Activated T-helper 1 cell treated with anti-CD3 and anti-CD28 coated beads, Interleukin-12 subunit alpha, Interleukin-12 subunit beta, Interleukin-2, Interleukin-4 antibody, amounts not matched to agents 30 ng/mL and 10 ng/mL and 1 ng/mL, durations not matched to agents 14 hours and 24 hours and 36 hours (primary cell): ENCODE results near the gene ZNF512. TPM values are rescaled to one million over a fixed set of nuclear protein-coding genes. Genes with fewer than 3 reads are reported as not detected.
"Not testable (repeated sequence)": the region's sequence is repeated elsewhere in the genome, so short reads cannot be mapped to it uniquely, and the experiment has no call there.

Source experiments
- DNase-seq: peaks from one replicate; pipeline ENCODE4 v3.0.0; 2021; ENCODE audit warnings: low spot score
- H3K27ac Mint-ChIP-seq: one replicate; pipeline ENCODE4 v1.8.0; 2021; ENCODE audit warnings: mild to moderate bottlenecking, mixed read lengths
- H3K27me3 Mint-ChIP-seq: one replicate; pipeline ENCODE4 v1.8.0; 2022; ENCODE audit warnings: mild to moderate bottlenecking, moderate library complexity, mixed read lengths; ENCODE audit not compliant: insufficient read depth
- H3K36me3 Mint-ChIP-seq: one replicate; pipeline ENCODE4 v1.8.0; 2021; ENCODE audit warnings: low read depth, mixed read lengths
- H3K4me1 Mint-ChIP-seq: one replicate; pipeline ENCODE4 v1.8.0; 2021; ENCODE audit warnings: low read depth, mixed read lengths
- H3K4me3 Mint-ChIP-seq: one replicate; pipeline ENCODE4 v1.8.0; 2021; ENCODE audit warnings: mild to moderate bottlenecking, moderate library complexity, mixed read lengths
- H3K9me3 Mint-ChIP-seq: one replicate; pipeline ENCODE4 v1.8.0; 2021; ENCODE audit warnings: mixed read lengths
- intact Hi-C: fragments of 100-400 bp; cut with micrococcal nuclease; formaldehyde crosslinking; loops from one replicate; pipeline ENCODE4 v1.15.1; 2024
- total RNA-seq: library from RNA; stranded (reverse); gene quantifications from 2 replicates; pipeline ENCODE4 v1.2.3, GENCODE V29; 2022

Gene ZNF512
- total RNA-seq, 1 donor from 2014 or later: 24.6 TPM

GRCh38 chr2:27627963-27628766, 45.3 kb downstream of the ZNF512 start:
- no peaks in the 10 kb centered on the region for H3K9me3 Mint-ChIP-seq
- peaks cover 33% of the 10 kb centered on the region for H3K36me3 Mint-ChIP-seq
- no peak for DNase-seq
- H3K27ac Mint-ChIP-seq: peak overlapping the region; percentile 73
- peaks cover 20% of the 10 kb centered on the region for H3K4me1 Mint-ChIP-seq
- no peak overlapping the region for H3K4me3 Mint-ChIP-seq
- H3K27me3 Mint-ChIP-seq: no peaks in the 10 kb centered on the region
- intact Hi-C loops: loop anchor here (1.0 to 10.0 kb wide), 6 partner anchors 35 to 837 kb away; partner anchors contain the start of genes ATRAID, CAD, EIF2B4 and IFT172

- intact Hi-C loops: loop anchor here (1.0 to 10.0 kb wide), 10 partner anchors 9 to 836 kb away; partner anchors contain the start of genes ATRAID, CAD, EIF2B4 and IFT172
- Mint-ChIP-seq H3K4me1 (peaks cover 20% of the 10 kb centered on the region), H3K9me3 (no peaks in the 10 kb centered on the region), H3K27me3 (no peaks in the 10 kb centered on the region), H3K27ac (peak within 1 kb of the TSS; percentile 73), H3K36me3 (peaks cover 35% of the 10 kb centered on the region), H3K4me3 (no peak within 1 kb of the TSS)
- DNase-seq: peak; percentile 93
Observed at GRCh38 chr2:27628767-27629709, 46.2 kb downstream of the ZNF512 start, which contains the start of the genes CCDC121 and GPN1. Gene CCDC121, minus strand, starts transcription at chr2:27629012. Its CDS starts 1,213 bp downstream, at chr2:27627799. Gene GPN1, plus strand, starts transcription at chr2:27629050. Its CDS starts 9 bp downstream, at chr2:27629059.

- peaks cover 38% of the 10 kb centered on the region for H3K36me3 Mint-ChIP-seq
- H3K4me3 Mint-ChIP-seq, H3K27ac Mint-ChIP-seq, H3K27me3 Mint-ChIP-seq, H3K9me3 Mint-ChIP-seq, intact Hi-C loops, DNase-seq: not testable (repeated sequence)
- H3K4me1 Mint-ChIP-seq: peaks cover 20% of the 10 kb centered on the region
Observed at GRCh38 chr2:27630257-27630656, 47.4 kb downstream of the ZNF512 start.

DNA sequence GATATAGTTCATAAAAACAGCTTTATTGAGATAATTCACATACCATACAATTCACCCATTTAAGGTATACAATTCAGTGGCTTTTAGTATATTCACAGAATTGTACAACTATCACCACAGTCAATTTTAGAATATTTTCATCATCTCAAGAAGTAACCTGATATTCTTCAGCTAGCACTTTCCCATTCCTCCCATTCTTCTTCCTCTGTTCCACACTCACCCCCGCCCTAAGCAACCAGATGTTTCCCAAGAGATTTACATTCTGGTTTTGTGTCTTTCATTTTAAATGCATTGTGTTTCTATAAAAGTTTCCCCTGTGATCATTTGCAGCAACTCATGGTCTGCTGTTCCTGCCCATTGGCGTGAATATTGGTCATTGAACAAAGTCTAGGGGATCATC, 51.4 kb downstream of the ZNF512 start:
- DNase-seq: no peak
- Mint-ChIP-seq H3K4me1 (peaks cover 38% of the 10 kb centered on the region), H3K4me3 (no peak overlapping the region), H3K36me3 (peaks cover 59% of the 10 kb centered on the region), H3K27ac (no peak overlapping the region), H3K9me3 (no peaks in the 10 kb centered on the region), H3K27me3 (no peaks in the 10 kb centered on the region)
- intact Hi-C loops: no loop called here

DNA sequence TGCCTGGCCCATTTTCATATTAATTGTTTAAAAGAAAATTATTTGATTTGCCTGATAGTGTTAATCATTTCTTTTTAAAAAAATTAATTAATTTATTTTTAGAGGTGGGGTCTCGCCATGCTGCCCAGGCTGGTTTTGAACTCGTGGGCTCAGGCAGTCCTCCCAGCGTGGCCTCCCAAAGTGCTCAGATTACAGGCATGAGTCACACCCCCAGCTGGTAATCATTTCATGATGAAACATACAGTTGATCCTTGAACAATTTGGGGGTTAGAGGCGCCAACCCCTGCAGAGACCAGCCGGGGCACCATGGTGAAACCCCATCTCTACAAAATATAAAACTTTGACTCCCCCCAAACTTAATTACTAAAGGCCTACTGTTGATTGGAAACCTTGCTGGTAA, 53.9 kb downstream of the ZNF512 start:
- intact Hi-C loops: loop anchor here (5.0 kb wide), 1 partner anchor 279 kb away; the partner anchor contains the start of gene GTF3C2
- Mint-ChIP-seq H3K4me1 (peaks cover 22% of the 10 kb centered on the region), H3K9me3 (no peaks in the 10 kb centered on the region), H3K27me3 (no peaks in the 10 kb centered on the region), H3K27ac (no peak overlapping the region), H3K36me3 (peaks cover 60% of the 10 kb centered on the region), H3K4me3 (no peak overlapping the region)
- DNase-seq: no peak

DNA sequence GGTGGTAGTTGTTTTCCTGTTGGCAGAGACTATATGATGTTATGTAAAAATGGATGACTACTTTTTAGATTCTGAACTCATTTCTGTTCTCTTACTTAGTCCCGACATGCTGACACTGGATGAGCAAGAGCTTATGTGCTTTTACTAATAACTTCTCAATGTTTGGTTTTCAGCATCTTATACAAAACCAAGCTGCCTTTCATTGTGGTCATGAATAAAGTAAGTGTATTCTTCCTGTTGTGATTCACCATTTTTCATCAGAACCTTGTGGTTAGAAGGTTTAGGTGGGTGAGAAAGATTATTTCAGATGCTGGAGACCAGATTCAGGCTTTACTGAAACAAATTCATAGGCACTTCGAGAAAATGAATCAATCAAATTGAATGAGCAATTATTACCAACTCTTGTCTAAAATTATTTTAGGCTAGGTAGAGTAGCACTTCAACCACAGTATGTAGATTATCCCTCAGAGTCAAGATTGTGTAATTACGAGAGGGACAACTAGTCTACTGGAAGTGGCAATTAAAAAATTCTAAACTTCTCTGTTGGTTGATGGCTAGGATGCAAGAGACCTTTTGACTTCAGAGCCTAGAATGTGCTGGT, 55.3 kb downstream of the ZNF512 start:
- peak overlapping the region; percentile 91 for H3K27ac Mint-ChIP-seq

DNA sequence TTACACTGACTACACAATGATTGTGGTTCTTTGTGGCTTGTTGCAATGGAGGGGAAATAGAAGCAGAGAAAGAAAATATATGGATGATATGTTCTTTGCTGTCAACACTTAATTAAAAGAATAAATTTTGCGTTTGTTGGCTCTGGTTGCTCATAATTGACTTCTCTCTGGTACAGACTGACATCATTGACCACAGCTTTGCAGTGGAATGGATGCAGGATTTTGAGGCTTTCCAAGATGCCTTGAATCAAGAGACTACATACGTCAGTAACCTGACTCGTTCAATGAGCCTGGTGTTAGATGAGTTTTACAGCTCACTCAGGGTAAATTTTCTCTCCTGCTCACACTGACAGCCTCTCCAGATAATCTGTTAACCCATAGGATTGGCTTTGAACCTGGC, 55.9 kb downstream of the ZNF512 start:
- intact Hi-C loops: loop anchor here (1.0 to 5.0 kb wide), 5 partner anchors 9 to 281 kb away; partner anchors contain the start of genes CCDC121, GPN1, GTF3C2 and SLC4A1AP
- no peaks in the 10 kb centered on the region for H3K9me3 Mint-ChIP-seq
- H3K36me3 Mint-ChIP-seq: peaks cover 52% of the 10 kb centered on the region
- no peak for DNase-seq
- peak overlapping the region; percentile 91 for H3K27ac Mint-ChIP-seq
- no peaks in the 10 kb centered on the region for H3K27me3 Mint-ChIP-seq
- peaks cover 19% of the 10 kb centered on the region for H3K4me1 Mint-ChIP-seq
- peak overlapping the region; percentile 66 for H3K4me3 Mint-ChIP-seq

More for the DNA sequence above, 55.3 kb downstream of the ZNF512 start:
- Mint-ChIP-seq H3K27me3 (no peaks in the 10 kb centered on the region), H3K9me3 (no peaks in the 10 kb centered on the region), H3K36me3 (peaks cover 55% of the 10 kb centered on the region), H3K4me3 (peak overlapping the region; percentile 66), H3K4me1 (peaks cover 19% of the 10 kb centered on the region)
- no peak for DNase-seq
- intact Hi-C loops: loop anchor here (1.0 to 5.0 kb wide), 5 partner anchors 9 to 281 kb away; partner anchors contain the start of genes CCDC121, GPN1, GTF3C2 and SLC4A1AP

- intact Hi-C loops: no loop called here
- Mint-ChIP-seq H3K9me3 (no peaks in the 10 kb centered on the region), H3K4me3 (no peak overlapping the region), H3K4me1 (peaks cover 19% of the 10 kb centered on the region), H3K27me3 (no peaks in the 10 kb centered on the region), H3K36me3 (peaks cover 37% of the 10 kb centered on the region), H3K27ac (no peak overlapping the region)
- no peak for DNase-seq
Observed at GRCh38 chr2:27640722-27641245, 57.9 kb downstream of the ZNF512 start.

GRCh38 chr2:27645197-27645596, 62.4 kb downstream of the ZNF512 start:
- Mint-ChIP-seq H3K36me3 (peaks cover 35% of the 10 kb centered on the region), H3K27ac (no peak overlapping the region), H3K9me3 (no peaks in the 10 kb centered on the region), H3K27me3 (no peaks in the 10 kb centered on the region), H3K4me1 (no peaks in the 10 kb centered on the region), H3K4me3 (no peak overlapping the region)
- intact Hi-C loops: no loop called here
- DNase-seq: no peak

DNA sequence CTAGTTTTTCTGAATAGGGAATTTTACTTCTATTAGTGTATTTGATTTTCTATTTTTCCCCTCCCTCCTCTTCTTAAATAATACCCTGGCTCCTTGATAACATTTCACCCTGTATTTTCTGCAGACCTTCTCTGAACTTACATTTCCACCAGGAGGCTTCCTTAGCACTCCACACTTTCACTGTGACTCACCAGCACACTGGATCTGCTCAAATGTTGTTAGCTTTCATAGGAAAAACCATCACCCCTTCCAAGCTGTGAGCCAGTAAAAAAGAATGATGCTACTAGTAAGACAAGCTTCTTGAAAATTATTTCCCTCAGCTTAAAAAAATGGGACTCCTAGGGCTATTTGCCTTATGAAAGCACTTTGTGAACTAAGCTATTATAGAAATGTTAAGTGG, 64.4 kb downstream of the ZNF512 start:
- H3K4me3 Mint-ChIP-seq: no peak overlapping the region
- peaks cover 35% of the 10 kb centered on the region for H3K36me3 Mint-ChIP-seq
- no peaks in the 10 kb centered on the region for H3K9me3 Mint-ChIP-seq
- intact Hi-C loops: no loop called here
- H3K4me1 Mint-ChIP-seq: no peaks in the 10 kb centered on the region
- DNase-seq: no peak
- H3K27ac Mint-ChIP-seq: no peak overlapping the region
- H3K27me3 Mint-ChIP-seq: no peaks in the 10 kb centered on the region

DNA sequence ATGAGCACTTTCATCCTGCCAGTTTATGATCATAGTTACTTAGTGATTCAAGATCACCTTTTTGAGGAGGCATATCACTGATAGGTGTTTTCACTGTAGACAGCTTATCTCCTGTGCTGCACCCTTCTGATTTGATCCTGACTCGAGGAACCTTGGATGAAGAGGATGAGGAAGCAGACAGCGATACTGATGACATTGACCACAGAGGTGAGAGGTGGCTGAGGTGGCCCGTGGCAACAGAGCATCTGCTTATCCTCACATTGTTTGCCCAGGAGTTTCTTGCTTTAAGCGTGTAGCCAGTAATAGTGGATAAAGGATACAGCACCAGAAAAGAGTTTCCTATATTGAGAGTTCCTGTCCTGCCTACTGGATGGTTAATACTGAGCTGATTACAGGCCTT, 64.9 kb downstream of the ZNF512 start:
- Mint-ChIP-seq H3K4me1 (no peaks in the 10 kb centered on the region), H3K27me3 (no peaks in the 10 kb centered on the region), H3K9me3 (no peaks in the 10 kb centered on the region), H3K4me3 (no peak overlapping the region), H3K36me3 (peaks cover 36% of the 10 kb centered on the region), H3K27ac (no peak overlapping the region)
- no peak for DNase-seq
- intact Hi-C loops: no loop called here

GRCh38 chr2:27651056-27651455, 68.2 kb downstream of the ZNF512 start:
- no peak overlapping the region for H3K27ac Mint-ChIP-seq
- peaks cover 5% of the 10 kb centered on the region for H3K4me1 Mint-ChIP-seq
- H3K36me3 Mint-ChIP-seq: peaks cover 52% of the 10 kb centered on the region
- no peaks in the 10 kb centered on the region for H3K27me3 Mint-ChIP-seq
- DNase-seq: no peak
- H3K4me3 Mint-ChIP-seq: no peak overlapping the region
- intact Hi-C loops: no loop called here
- no peaks in the 10 kb centered on the region for H3K9me3 Mint-ChIP-seq
